HTR-8/SVneo (cell line): ENCODE measurements around the gene USP17L21.
"Not testable (repeated sequence)": the region's sequence is repeated elsewhere in the genome, so short reads cannot be mapped to it uniquely, and the experiment has no call there.

Experiments
- DNase-seq: peaks from one replicate; pipeline ENCODE4 v3.0.0; 2011; ENCODE audit warnings: low spot score, mixed read lengths; ENCODE audit not compliant: insufficient read length
- FAIRE-seq: peaks from 2 replicates; lab custom pipeline; 2011; peaks lifted over from hg19 to GRCh38; lab: Jason Lieb, UNC

USP17L21 gene, protein sequence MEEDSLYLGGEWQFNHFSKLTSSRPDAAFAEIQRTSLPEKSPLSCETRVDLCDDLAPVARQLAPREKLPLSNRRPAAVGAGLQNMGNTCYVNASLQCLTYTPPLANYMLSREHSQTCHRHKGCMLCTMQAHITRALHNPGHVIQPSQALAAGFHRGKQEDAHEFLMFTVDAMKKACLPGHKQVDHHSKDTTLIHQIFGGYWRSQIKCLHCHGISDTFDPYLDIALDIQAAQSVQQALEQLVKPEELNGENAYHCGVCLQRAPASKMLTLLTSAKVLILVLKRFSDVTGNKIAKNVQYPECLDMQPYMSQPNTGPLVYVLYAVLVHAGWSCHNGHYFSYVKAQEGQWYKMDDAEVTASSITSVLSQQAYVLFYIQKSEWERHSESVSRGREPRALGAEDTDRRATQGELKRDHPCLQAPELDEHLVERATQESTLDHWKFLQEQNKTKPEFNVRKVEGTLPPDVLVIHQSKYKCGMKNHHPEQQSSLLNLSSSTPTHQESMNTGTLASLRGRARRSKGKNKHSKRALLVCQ

DNA sequence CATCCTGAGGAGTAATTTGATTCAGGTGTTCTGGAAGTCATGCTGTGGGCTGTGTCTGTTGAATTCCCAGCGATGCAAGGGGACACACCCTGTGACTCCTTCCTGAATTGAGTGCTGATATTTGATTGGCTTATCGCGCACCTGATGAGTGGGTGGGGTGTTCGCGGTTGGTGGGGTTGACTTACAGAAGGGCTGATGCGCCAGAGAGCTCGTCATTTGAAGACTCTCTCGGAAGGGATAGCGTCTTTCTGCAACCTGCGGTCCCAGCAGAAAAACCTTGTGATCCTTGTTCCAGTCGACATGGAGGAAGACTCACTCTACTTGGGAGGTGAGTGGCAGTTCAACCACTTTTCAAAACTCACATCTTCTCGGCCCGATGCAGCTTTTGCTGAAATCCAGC, at the start of gene USP17L21:
Gene USP17L21 (plus strand): TSS at position 301 of the 400 bp plus-strand sequence. CDS start 0 bp downstream, at position 301.
- FAIRE-seq, DNase-seq: not testable (repeated sequence)

DNA sequence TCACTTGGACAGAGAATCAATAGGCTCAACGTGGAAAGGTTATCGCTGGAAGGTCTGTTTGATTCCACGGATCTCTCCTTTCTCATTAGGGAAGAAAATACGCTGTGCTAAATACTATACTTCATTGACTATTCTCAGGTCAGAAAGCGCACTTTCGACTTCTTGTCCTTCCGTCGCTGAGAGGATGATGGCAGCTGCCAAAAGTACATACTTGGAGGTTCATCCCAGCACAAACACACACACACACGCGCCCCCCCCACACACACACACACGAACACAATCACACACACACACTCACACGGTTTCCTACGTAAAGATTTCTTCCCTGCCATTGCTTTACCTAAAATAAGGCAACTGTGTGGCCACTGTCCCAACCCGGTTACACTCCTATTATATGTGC, 48.0 kb upstream of the USP17L21 start:
- not testable (repeated sequence) for DNase-seq, FAIRE-seq

DNA sequence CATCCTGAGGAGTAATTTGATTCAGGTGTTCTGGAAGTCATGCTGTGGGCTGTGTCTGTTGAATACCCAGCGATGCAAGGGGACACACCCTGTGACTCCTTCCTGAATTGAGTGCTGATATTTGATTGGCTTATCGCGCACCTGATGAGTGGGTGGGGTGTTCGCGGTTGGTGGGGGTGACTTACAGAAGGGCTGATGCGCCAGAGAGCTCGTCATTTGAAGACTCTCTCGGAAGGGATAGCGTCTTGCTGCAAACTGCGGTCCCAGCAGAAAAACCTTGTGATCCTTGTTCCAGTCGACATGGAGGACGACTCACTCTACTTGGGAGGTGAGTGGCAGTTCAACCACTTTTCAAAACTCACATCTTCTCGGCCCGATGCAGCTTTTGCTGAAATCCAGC, 47.6 kb upstream of the USP17L21 start, which contains the start of gene USP17L11:
Gene USP17L11 (plus strand): TSS at position 301 of the 400 bp plus-strand sequence. CDS start 0 bp downstream, at position 301.
- not testable (repeated sequence) for DNase-seq, FAIRE-seq

DNA sequence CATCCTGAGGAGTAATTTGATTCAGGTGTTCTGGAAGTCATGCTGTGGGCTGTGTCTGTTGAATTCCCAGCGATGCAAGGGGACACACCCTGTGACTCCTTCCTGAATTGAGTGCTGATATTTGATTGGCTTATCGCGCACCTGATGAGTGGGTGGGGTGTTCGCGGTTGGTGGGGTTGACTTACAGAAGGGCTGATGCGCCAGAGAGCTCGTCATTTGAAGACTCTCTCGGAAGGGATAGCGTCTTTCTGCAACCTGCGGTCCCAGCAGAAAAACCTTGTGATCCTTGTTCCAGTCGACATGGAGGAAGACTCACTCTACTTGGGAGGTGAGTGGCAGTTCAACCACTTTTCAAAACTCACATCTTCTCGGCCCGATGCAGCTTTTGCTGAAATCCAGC, 42.8 kb upstream of the USP17L21 start, which contains the start of gene USP17L12:
Gene USP17L12 (plus strand): TSS at position 301 of the 400 bp plus-strand sequence. CDS start 0 bp downstream, at position 301.
- FAIRE-seq, DNase-seq: not testable (repeated sequence)

DNA sequence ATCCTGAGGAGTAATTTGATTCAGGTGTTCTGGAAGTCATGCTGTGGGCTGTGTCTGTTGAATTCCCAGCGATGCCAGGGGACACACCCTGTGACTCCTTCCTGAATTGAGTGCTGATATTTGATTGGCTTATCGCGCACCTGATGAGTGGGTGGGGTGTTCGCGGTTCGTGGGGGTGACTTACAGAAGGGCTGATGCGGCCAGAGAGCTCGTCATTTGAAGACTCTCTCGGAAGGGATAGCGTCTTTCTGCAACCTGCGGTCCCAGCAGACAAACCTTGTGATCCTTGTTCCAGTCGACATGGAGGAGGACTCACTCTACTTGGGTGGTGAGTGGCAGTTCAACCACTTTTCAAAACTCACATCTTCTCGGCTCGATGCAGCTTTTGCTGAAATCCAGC, 38.1 kb upstream of the USP17L21 start, which contains the start of gene USP17L13:
Gene USP17L13 (plus strand): TSS at position 301 of the 400 bp plus-strand sequence. CDS start 0 bp downstream, at position 301.
- not testable (repeated sequence) for DNase-seq, FAIRE-seq

DNA sequence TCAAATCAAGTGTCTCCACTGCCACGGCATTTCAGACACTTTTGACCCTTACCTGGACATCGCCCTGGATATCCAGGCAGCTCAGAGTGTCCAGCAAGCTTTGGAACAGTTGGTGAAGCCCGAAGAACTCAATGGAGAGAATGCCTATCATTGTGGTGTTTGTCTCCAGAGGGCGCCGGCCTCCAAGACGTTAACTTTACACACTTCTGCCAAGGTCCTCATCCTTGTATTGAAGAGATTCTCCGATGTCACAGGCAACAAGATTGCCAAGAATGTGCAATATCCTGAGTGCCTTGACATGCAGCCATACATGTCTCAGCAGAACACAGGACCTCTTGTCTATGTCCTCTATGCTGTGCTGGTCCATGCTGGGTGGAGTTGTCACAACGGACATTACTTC, 32.4 kb upstream of the USP17L21 start:
- not testable (repeated sequence) for DNase-seq, FAIRE-seq

DNA sequence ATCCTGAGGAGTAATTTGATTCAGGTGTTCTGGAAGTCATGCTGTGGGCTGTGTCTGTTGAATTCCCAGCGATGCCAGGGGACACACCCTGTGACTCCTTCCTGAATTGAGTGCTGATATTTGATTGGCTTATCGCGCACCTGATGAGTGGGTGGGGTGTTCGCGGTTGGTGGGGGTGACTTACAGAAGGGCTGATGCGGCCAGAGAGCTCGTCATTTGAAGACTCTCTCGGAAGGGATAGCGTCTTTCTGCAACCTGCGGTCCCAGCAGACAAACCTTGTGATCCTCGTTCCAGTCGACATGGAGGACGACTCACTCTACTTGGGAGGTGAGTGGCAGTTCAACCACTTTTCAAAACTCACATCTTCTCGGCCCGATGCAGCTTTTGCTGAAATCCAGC, 28.6 kb upstream of the USP17L21 start, which contains the start of gene USP17L15:
Gene USP17L15 (plus strand): TSS at position 301 of the 400 bp plus-strand sequence. CDS start 0 bp downstream, at position 301.
- DNase-seq, FAIRE-seq: not testable (repeated sequence)

DNA sequence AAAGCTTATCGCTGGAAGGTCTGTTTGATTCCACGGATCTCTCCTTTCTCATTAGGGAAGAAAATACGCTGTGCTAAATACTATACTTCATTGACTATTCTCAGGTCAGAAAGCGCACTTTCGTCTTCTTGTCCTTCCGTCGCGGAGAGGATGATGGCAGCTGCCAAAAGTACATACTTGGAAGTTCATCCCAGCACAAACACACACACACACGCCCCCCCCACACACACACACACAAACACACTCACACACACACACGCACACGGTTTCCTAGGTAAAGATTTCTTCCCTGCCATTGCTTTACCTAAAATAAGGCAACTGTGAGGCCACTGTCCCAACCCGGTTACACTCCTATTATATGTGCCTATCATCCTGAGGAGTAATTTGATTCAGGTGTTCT, 24.2 kb upstream of the USP17L21 start:
- not testable (repeated sequence) for FAIRE-seq, DNase-seq

DNA sequence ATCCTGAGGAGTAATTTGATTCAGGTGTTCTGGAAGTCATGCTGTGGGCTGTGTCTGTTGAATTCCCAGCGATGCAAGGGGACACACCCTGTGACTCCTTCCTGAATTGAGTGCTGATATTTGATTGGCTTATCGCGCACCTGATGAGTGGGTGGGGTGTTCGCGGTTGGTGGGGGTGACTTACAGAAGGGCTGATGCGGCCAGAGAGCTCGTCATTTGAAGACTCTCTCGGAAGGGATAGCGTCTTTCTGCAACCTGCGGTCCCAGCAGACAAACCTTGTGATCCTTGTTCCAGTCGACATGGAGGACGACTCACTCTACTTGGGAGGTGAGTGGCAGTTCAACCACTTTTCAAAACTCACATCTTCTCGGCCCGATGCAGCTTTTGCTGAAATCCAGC, 19.1 kb upstream of the USP17L21 start, which contains the start of gene USP17L17:
Gene USP17L17 (plus strand): TSS at position 301 of the 400 bp plus-strand sequence. CDS start 0 bp downstream, at position 301.
- DNase-seq, FAIRE-seq: not testable (repeated sequence)

DNA sequence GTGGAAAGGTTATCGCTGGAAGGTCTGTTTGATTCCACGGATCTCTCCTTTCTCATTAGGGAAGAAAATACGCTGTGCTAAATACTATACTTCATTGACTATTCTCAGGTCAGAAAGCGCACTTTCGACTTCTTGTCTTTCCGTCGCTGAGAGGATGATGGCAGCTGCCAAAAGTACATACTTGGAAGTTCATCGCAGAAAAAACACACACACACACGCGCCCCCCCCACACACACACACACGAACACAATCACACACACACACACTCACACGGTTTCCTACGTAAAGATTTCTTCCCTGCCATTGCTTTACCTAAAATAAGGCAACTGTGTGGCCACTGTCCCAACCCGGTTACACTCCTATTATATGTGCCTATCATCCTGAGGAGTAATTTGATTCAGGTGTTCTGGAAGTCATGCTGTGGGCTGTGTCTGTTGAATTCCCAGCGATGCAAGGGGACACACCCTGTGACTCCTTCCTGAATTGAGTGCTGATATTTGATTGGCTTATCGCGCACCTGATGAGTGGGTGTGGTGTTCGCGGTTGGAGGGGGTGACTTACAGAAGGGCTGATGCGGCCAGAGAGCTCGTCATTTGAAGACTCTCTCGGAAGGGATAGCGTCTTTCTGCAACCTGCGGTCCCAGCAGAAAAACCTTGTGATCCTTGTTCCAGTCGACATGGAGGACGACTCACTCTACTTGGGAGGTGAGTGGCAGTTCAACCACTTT, 14.6 kb upstream of the USP17L21 start, which contains the start of gene USP17L18:
Gene USP17L18 (plus strand): TSS at position 678 of the 728 bp plus-strand sequence. CDS start 0 bp downstream, at position 678.
- DNase-seq = not testable (repeated sequence)
- peak; percentile 4 for FAIRE-seq

DNA sequence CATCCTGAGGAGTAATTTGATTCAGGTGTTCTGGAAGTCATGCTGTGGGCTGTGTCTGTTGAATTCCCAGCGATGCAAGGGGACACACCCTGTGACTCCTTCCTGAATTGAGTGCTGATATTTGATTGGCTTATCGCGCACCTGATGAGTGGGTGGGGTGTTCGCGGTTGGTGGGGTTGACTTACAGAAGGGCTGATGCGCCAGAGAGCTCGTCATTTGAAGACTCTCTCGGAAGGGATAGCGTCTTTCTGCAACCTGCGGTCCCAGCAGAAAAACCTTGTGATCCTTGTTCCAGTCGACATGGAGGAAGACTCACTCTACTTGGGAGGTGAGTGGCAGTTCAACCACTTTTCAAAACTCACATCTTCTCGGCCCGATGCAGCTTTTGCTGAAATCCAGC, 9.6 kb upstream of the USP17L21 start, which contains the start of gene USP17L19:
Gene USP17L19 (plus strand): TSS at position 301 of the 400 bp plus-strand sequence. CDS start 0 bp downstream, at position 301.
- not testable (repeated sequence) for DNase-seq, FAIRE-seq

DNA sequence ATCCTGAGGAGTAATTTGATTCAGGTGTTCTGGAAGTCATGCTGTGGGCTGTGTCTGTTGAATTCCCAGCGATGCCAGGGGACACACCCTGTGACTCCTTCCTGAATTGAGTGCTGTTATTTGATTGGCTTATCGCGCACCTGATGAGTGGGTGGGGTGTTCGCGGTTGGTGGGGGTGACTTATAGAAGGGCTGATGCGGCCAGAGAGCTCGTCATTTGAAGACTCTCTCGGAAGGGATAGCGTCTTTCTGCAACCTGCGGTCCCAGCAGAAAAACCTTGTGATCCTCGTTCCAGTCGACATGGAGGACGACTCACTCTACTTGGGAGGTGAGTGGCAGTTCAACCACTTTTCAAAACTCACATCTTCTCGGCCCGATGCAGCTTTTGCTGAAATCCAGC, 4.8 kb upstream of the USP17L21 start, which contains the start of gene USP17L20:
Gene USP17L20 (plus strand): TSS at position 301 of the 400 bp plus-strand sequence. CDS start 0 bp downstream, at position 301.
- not testable (repeated sequence) for DNase-seq, FAIRE-seq

DNA sequence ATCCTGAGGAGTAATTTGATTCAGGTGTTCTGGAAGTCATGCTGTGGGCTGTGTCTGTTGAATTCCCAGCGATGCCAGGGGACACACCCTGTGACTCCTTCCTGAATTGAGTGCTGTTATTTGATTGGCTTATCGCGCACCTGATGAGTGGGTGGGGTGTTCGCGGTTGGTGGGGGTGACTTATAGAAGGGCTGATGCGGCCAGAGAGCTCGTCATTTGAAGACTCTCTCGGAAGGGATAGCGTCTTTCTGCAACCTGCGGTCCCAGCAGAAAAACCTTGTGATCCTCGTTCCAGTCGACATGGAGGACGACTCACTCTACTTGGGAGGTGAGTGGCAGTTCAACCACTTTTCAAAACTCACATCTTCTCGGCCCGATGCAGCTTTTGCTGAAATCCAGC, 4.6 kb downstream of the USP17L21 start, which contains the start of gene USP17L22:
Gene USP17L22 (plus strand): TSS at position 301 of the 400 bp plus-strand sequence. CDS start 0 bp downstream, at position 301.
- not testable (repeated sequence) for DNase-seq, FAIRE-seq

DNA sequence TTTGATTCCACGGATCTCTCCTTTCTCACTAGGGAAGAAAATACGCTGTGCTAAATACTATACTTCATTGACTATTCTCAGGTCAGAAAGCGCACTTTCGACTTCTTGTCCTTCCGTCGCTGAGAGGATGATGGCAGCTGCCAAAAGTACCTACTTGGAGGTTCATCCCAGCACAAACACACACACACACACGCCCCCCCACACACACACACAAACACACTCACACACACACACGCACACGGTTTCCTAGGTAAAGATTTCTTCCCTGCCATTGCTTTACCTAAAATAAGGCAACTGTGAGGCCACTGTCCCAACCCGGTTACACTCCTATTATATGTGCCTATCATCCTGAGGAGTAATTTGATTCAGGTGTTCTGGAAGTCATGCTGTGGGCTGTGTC, 9.0 kb downstream of the USP17L21 start:
- not testable (repeated sequence) for FAIRE-seq, DNase-seq
